WTC11 (cell line): ENCODE measurements around the gene RAP1GAP. TPM values are rescaled to one million over a fixed set of nuclear protein-coding genes. Genes with fewer than 3 reads are reported as not detected.

Experiments
- ATAC-seq: fragments of 200-7000 bp; cut with Tn5 transposase; 2 replicates; pipeline ENCODE4 v1.10.0; 2021; ENCODE audit warnings: mild to moderate bottlenecking, moderate library complexity
- CTCF ChIA-PET: fragments of 300-600 bp; sonication (Branson Sonifier 250); formaldehyde crosslinking; loops from one replicate; lab custom pipeline; 2021; ENCODE audit warnings: antibody characterized with exemption; lab: Charles Lee
- POLR2A ChIA-PET: fragments of 350-600 bp; sonication (Branson Sonifier 250); formaldehyde crosslinking; loops from one replicate; lab custom pipeline; 2021; ENCODE audit warnings: antibody characterized with exemption; lab: Charles Lee
- DNase-seq: peaks from one replicate; pipeline ENCODE4 v3.0.0; 2021; ENCODE audit warnings: low spot score
- H3K27ac Mint-ChIP-seq: 2 replicates; pipeline ENCODE4 v1.8.0; 2021; ENCODE audit warnings: mixed read lengths
- H3K27me3 Mint-ChIP-seq: 2 replicates; pipeline ENCODE4 v1.8.0; 2021; ENCODE audit warnings: low read depth, mild to moderate bottlenecking, moderate library complexity, mixed read lengths
- H3K36me3 Mint-ChIP-seq: 2 replicates; pipeline ENCODE4 v1.8.0; 2021; ENCODE audit warnings: mixed read lengths
- H3K4me1 Mint-ChIP-seq: 2 replicates; pipeline ENCODE4 v1.8.0; 2022; ENCODE audit warnings: mixed read lengths
- H3K4me3 Mint-ChIP-seq: 2 replicates; pipeline ENCODE4 v1.8.0; 2021; ENCODE audit warnings: mild to moderate bottlenecking, moderate library complexity, mixed read lengths
- H3K9me3 Mint-ChIP-seq: 2 replicates; pipeline ENCODE4 v1.8.0; 2021; ENCODE audit warnings: mixed read lengths
- ARID4B ChIP-seq: sonication (generic); formaldehyde crosslinking; IDR thresholded peaks from 2 replicates; pipeline ENCODE4 v1.8.0; 2023; ENCODE audit warnings: missing genetic modification reagents, mild to moderate bottlenecking, borderline replicate concordance
- CREB1 ChIP-seq: sonication (generic); formaldehyde crosslinking; IDR thresholded peaks from 2 replicates; pipeline ENCODE4 v1.8.0; 2023; ENCODE audit warnings: mild to moderate bottlenecking, missing genetic modification reagents
- E2F1 ChIP-seq: sonication (generic); formaldehyde crosslinking; IDR thresholded peaks from 2 replicates; pipeline ENCODE4 v1.8.0; 2022; ENCODE audit warnings: mild to moderate bottlenecking, missing genetic modification reagents
- ELF4 ChIP-seq: sonication (generic); formaldehyde crosslinking; IDR thresholded peaks from 2 replicates; pipeline ENCODE4 v1.8.1; 2022; ENCODE audit warnings: low read depth, mild to moderate bottlenecking, moderate library complexity, missing genetic modification reagents
- ERG ChIP-seq: fragments of 250-450 bp; sonication (Bioruptor Pico); IDR thresholded peaks from 2 replicates; pipeline ENCODE4 v1.8.0; 2021; ENCODE audit warnings: mild to moderate bottlenecking
- ETV6 ChIP-seq: sonication (generic); formaldehyde crosslinking; IDR thresholded peaks from 2 replicates; pipeline ENCODE4 v1.8.1; 2022; ENCODE audit warnings: mild to moderate bottlenecking, missing genetic modification reagents
- FOXJ3 ChIP-seq: sonication (generic); formaldehyde crosslinking; IDR thresholded peaks from 2 replicates; pipeline ENCODE4 v1.9.0; 2021; ENCODE audit warnings: missing genetic modification reagents, mild to moderate bottlenecking, borderline replicate concordance
- GABPB1 ChIP-seq: sonication (generic); formaldehyde crosslinking; IDR thresholded peaks from 2 replicates; pipeline ENCODE4 v1.8.1; 2023; ENCODE audit warnings: mild to moderate bottlenecking, missing genetic modification reagents
- GRHL2 ChIP-seq: fragments of 250-450 bp; sonication (Bioruptor Pico); IDR thresholded peaks from 2 replicates; pipeline ENCODE4 v1.8.0; 2022; ENCODE audit warnings: mild to moderate bottlenecking, moderate library complexity; ENCODE audit not compliant: insufficient replicate concordance, severe bottlenecking
- GTF2I ChIP-seq: fragments of 250-450 bp; sonication (Bioruptor Pico); conservative IDR thresholded peaks from 2 replicates; pipeline ENCODE4 v1.4.0; 2021; ENCODE audit warnings: mild to moderate bottlenecking
- NFYB ChIP-seq: sonication (generic); formaldehyde crosslinking; conservative IDR thresholded peaks from 2 replicates; pipeline ENCODE4 v1.8.0; 2022; ENCODE audit warnings: low read depth, missing genetic modification reagents
- OVOL2 ChIP-seq: fragments of 250-450 bp; sonication (Bioruptor Pico); IDR thresholded peaks from 2 replicates; pipeline ENCODE4 v1.9.0; 2021; ENCODE audit warnings: mild to moderate bottlenecking, borderline replicate concordance
- PREB ChIP-seq: sonication (generic); formaldehyde crosslinking; IDR thresholded peaks from 2 replicates; pipeline ENCODE4 v1.8.1; 2022; ENCODE audit warnings: mild to moderate bottlenecking, missing genetic modification reagents, moderate library complexity, borderline replicate concordance
- USF2 ChIP-seq: sonication (generic); formaldehyde crosslinking; IDR thresholded peaks from 2 replicates; pipeline ENCODE4 v1.8.1; 2023; ENCODE audit warnings: mild to moderate bottlenecking, missing genetic modification reagents, moderate library complexity
- ZNF121 ChIP-seq: sonication (generic); formaldehyde crosslinking; IDR thresholded peaks from 2 replicates; pipeline ENCODE4 v1.8.0; 2023; ENCODE audit warnings: missing genetic modification reagents
- ZNF232 ChIP-seq: sonication (generic); formaldehyde crosslinking; IDR thresholded peaks from 2 replicates; pipeline ENCODE4 v1.8.0; 2022; ENCODE audit warnings: mild to moderate bottlenecking, missing genetic modification reagents
- ZNF281 ChIP-seq: sonication (generic); formaldehyde crosslinking; IDR thresholded peaks from 2 replicates; pipeline ENCODE4 v1.8.0; 2023; ENCODE audit warnings: mild to moderate bottlenecking, missing genetic modification reagents
- ZNF317 ChIP-seq: sonication (generic); formaldehyde crosslinking; IDR thresholded peaks from 2 replicates; pipeline ENCODE4 v1.8.1; 2023; ENCODE audit warnings: low read depth, mild to moderate bottlenecking, moderate library complexity, missing genetic modification reagents, borderline replicate concordance
- ZNF396 ChIP-seq: fragments of 250-450 bp; sonication (Bioruptor Pico); IDR thresholded peaks from 2 replicates; pipeline ENCODE4 v1.8.0; 2021; ENCODE audit warnings: mild to moderate bottlenecking, moderate library complexity, borderline replicate concordance
- ZNF512 ChIP-seq: sonication (generic); formaldehyde crosslinking; IDR thresholded peaks from 2 replicates; pipeline ENCODE4 v1.8.1; 2022; ENCODE audit warnings: missing genetic modification reagents, borderline replicate concordance
- total RNA-seq: library from RNA; stranded (reverse); gene quantifications from 3 replicates; pipeline ENCODE4 v1.2.3, GENCODE V29; 2021

RAP1GAP gene
- total RNA-seq, 1 experiment from 2014 or later: 7.6 TPM

- H3K27ac Mint-ChIP-seq: no peak overlapping the region
- TF ChIP-seq CREB1 (CRISPR knock-in tag): no peak
- TF ChIP-seq ZNF317 (CRISPR knock-in tag): no peak
- TF ChIP-seq NFYB (CRISPR knock-in tag): no peak
- no peak for TF ChIP-seq PREB (CRISPR knock-in tag)
- no peak for TF ChIP-seq OVOL2 (CRISPR knock-in tag)
- no peak for TF ChIP-seq FOXJ3 (CRISPR knock-in tag)
- no peak for TF ChIP-seq E2F1 (CRISPR knock-in tag)
- no peak for TF ChIP-seq ZNF512 (CRISPR knock-in tag)
- no peak for TF ChIP-seq ETV6 (CRISPR knock-in tag)
- TF ChIP-seq GTF2I (CRISPR knock-in tag): no peak
- TF ChIP-seq ARID4B (CRISPR knock-in tag): no peak
- TF ChIP-seq, all 79 proteins: peak for 0
- DNase-seq (no peak), ATAC-seq (no peak)
- Mint-ChIP-seq H3K27me3 (no peaks in the 10 kb centered on the region), H3K4me1 (peaks cover 14% of the 10 kb centered on the region), H3K36me3 (peaks cover 7% of the 10 kb centered on the region; the same call in 1 of the 2 replicates), H3K4me3 (no peak overlapping the region), H3K9me3 (peaks cover 3% of the 10 kb centered on the region; the same call in 1 of the 2 replicates)
- CTCF ChIA-PET: interaction anchor here (0.6 to 3.3 kb wide), 10 partner anchors 20 to 304 kb away, joined by 3 to 25 read pairs (median 6); partner anchors contain the start of gene ALPL
- POLR2A ChIA-PET: no interaction called here
Observed at GRCh38 chr1:21573475-21573874, 95.7 kb downstream of the RAP1GAP start.

GRCh38 chr1:21572735-21573277, 96.4 kb downstream of the RAP1GAP start:
- H3K27ac Mint-ChIP-seq: no peak overlapping the region
- POLR2A ChIA-PET: no interaction called here
- no peak for TF ChIP-seq ZNF121
- no peak for TF ChIP-seq ERG (CRISPR knock-in tag)
- no peak for TF ChIP-seq GRHL2 (CRISPR knock-in tag)
- TF ChIP-seq ZNF281 (CRISPR knock-in tag): no peak
- TF ChIP-seq USF2: no peak
- no peak for TF ChIP-seq GABPB1 (CRISPR knock-in tag)
- TF ChIP-seq ZNF396 (CRISPR knock-in tag): no peak
- TF ChIP-seq ZNF232 (CRISPR knock-in tag): no peak
- no peak for TF ChIP-seq ELF4 (CRISPR knock-in tag)

More at GRCh38 chr1:21572735-21573277, 96.4 kb downstream of the RAP1GAP start:
- H3K27me3 Mint-ChIP-seq: no peaks in the 10 kb centered on the region
- DNase-seq (no peak), ATAC-seq (no peak)
- H3K4me1 Mint-ChIP-seq: peaks cover 18% of the 10 kb centered on the region
- peaks cover 3% of the 10 kb centered on the region; the same call in 1 of the 2 replicates for H3K9me3 Mint-ChIP-seq
- CTCF ChIA-PET: interaction anchor here (0.6 to 3.3 kb wide), 8 partner anchors 21 to 305 kb away, joined by 3 to 25 read pairs (median 6); partner anchors contain the start of gene ALPL
- H3K4me3 Mint-ChIP-seq: no peak overlapping the region
- peaks cover 11% of the 10 kb centered on the region for H3K36me3 Mint-ChIP-seq
